Psoas muscle (tissue), 8 donors: ENCODE measurements around the gene LPAR1. TPM values are rescaled to one million over a fixed set of nuclear protein-coding genes. Genes with fewer than 3 reads are reported as not detected.

ENCODE experiments used
- ATAC-seq, 4 donors: fragments of 200-7000 bp; cut with Tn5 transposase; one replicate each; pipeline ENCODE4 v1.9.1; 2020; ENCODE audit warnings: moderate library complexity in 3 of 4, mild to moderate bottlenecking in 2 of 4
- DNase-seq, 2 donors: peaks; one replicate each; pipeline ENCODE4 v3.0.0-alpha.2; 2020
- H3K27ac ChIP-seq: fragments of 200-600 bp; one replicate; pipeline ENCODE4 v1.8.0; 2022
- H3K27me3 ChIP-seq, 3 donors: fragments of 200-600 bp in 1 of 3; one replicate each; pipeline versions ENCODE4 v1.6.1 to v1.8.0; 2013 to 2022; ENCODE audit warnings: low read length in 2 of 3, mild to moderate bottlenecking in 2 of 3, moderate library complexity in 1 of 3; ENCODE audit not compliant: insufficient read depth in 3 of 3
- H3K36me3 ChIP-seq, 2 donors: fragments of 200-600 bp in 1 of 2; one replicate each; pipeline versions ENCODE4 v1.6.1 to v1.8.0; 2013 to 2022; ENCODE audit warnings: low read depth in 1 of 2, mild to moderate bottlenecking in 1 of 2, moderate library complexity in 1 of 2; ENCODE audit not compliant: insufficient read depth in 1 of 2
- H3K4me1 ChIP-seq: fragments of 200-600 bp; one replicate; pipeline ENCODE4 v1.8.0; 2022
- H3K4me3 ChIP-seq: fragments of 200-600 bp; one replicate; pipeline ENCODE4 v1.8.0; 2022; ENCODE audit warnings: mild to moderate bottlenecking
- H3K9me3 ChIP-seq: fragments of 200-600 bp; one replicate; pipeline ENCODE4 v1.8.0; 2022
- CTCF ChIP-seq: fragments of 200-600 bp; IDR thresholded peaks from one replicate; pipeline ENCODE4 v1.8.0; 2022; ENCODE audit warnings: antibody characterized with exemption
- WGBS, 3 donors: extraction: QIAGEN DNeasy Blood & Tissue Kit; methylation state at CpG; one replicate each; pipeline versions ENCODE4 v1.1.6 to v1.1.7; 2013; 5-methylcytosine and 5-hydroxymethylcytosine counted together
- intact Hi-C, 2 donors: fragments of 100-400 bp; cut with DNase I; formaldehyde crosslinking; loops; one replicate each; pipeline versions ENCODE4 v1.11.0 to v1.14.2; 2022
- polyA plus RNA-seq, 3 donors: library from polyadenylated mRNA; stranded (reverse); fragments of 200-250 nt; gene quantifications; one replicate each; pipeline ENCODE4 v1.2.3, GENCODE V29; 2013
- total RNA-seq, 4 donors: library from RNA; stranded (reverse); fragmentation: NEBNext Ultra II Directional in 2 of 4; extraction: Animal tissue kit (Norgen Biotek cat#: 25700) in 2 of 4; gene quantifications; one replicate each; pipeline versions ENCODE4 v1.2.1 to v1.2.4, GENCODE V29; 2021 to 2023
- donor health status: healthy with polysubstance abuse.
- donor health status: DM: no; HTN: no; CAD: no; lungs with moderate emphysema.
- donor health status: Bipolar disorder and iron deficiency.
- donor health status: healthy.
- donor health status: DM: yes; HTN: yes; CAD: no.
- donor health status: DM: no; HTN: no; CAD: no.
- donor health status: DM: no; HTN: no; CAD: no.
- donor health status: DM: yes; HTN: yes; CAD: no.

Gene LPAR1
- total and polyA plus RNA-seq, 7 donors = 2.5 to 7.7 (median 4.7) TPM

DNA sequence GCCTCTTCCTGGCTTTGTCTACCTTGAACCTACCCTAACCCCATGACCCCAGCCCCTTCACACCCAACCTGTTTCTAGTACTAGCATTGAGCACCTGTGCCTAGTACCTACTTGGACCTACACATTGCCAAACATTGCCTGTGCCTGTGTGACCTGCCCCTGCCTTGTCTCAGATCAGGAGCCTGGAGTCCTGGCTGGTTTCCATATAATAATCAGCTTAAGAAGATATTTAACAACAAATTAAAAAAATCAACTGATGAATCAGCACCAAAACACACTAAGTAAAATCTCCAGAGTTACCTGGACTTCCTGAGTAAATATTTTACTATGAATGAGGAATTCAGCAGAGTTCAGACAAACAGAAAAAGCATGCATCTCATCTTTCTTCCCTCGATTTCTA is 17.7 kb downstream of the LPAR1 start:
- DNase-seq (no peak), ATAC-seq (no peak)
- intact Hi-C loops = no loop called here
- Histone ChIP-seq H3K4me3 (no peak overlapping the region), H3K9me3 (no peaks in the 10 kb centered on the region), H3K4me1 (no peaks in the 10 kb centered on the region), H3K36me3 (no peaks in the 10 kb centered on the region), H3K27me3 (no peaks in the 10 kb centered on the region), H3K27ac (no peak overlapping the region)
- no peak for TF ChIP-seq CTCF
- 70 to 81% (median 74%) methylated on average over 1 of the region's 1 CpG for WGBS, 3 donors

DNA sequence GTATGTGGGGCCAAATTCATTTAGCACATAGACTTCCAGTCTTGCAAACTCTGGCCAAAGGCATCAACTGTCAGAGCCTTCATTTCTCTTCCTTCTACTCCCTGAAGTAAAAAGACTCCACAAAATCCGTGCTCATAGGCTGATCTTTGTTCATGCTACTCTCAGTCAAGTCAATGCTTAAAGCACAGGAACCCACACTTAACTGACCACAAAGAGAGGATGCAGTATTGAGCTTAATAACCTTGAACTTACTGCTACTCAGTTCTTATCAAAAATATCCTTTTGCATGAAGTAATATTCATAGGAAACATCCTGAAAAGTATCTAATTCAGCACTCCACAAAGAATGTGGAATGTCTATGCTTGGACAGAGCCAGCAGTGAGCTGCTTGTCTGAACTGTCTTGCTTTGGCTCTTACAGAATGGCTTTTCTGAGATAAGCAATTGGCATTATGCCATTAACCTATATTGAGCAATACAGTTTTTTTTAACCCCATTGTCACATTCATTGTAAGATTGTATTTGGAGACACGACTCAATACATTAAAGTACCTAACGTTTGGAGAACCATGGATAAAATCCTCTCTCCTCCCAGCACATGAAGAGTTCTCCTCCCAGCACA is 21.7 kb downstream of the LPAR1 start:
- no peaks in the 10 kb centered on the region for H3K4me1 ChIP-seq
- intact Hi-C loops = no loop called here
- no peaks in the 10 kb centered on the region for H3K36me3 ChIP-seq
- 22 to 32% (median 32%) methylated on average over 3 of the region's 3 CpGs for WGBS, 3 donors
- no peaks in the 10 kb centered on the region for H3K9me3 ChIP-seq
- ATAC-seq = no peak
- no peak overlapping the region for H3K4me3 ChIP-seq
- DNase-seq = no peak
- no peak overlapping the region for H3K27ac ChIP-seq
- no peak for TF ChIP-seq CTCF
- H3K27me3 ChIP-seq = no peaks in the 10 kb centered on the region

- no peak for TF ChIP-seq CTCF
- no peaks in the 10 kb centered on the region for H3K4me1 ChIP-seq
- H3K27me3 ChIP-seq = no peaks in the 10 kb centered on the region
- DNase-seq (no peak), ATAC-seq (no peak)
- no peaks in the 10 kb centered on the region for H3K9me3 ChIP-seq
- H3K36me3 ChIP-seq = no peaks in the 10 kb centered on the region
- no peak overlapping the region for H3K27ac ChIP-seq
- no peak overlapping the region for H3K4me3 ChIP-seq
- intact Hi-C loops = no loop called here
- 9 to 26% (median 19%) methylated on average over 1 of the region's 1 CpG for WGBS, 3 donors
Measured at GRCh38 chr9:111016016-111016415, 22.3 kb downstream of the LPAR1 start.

DNA sequence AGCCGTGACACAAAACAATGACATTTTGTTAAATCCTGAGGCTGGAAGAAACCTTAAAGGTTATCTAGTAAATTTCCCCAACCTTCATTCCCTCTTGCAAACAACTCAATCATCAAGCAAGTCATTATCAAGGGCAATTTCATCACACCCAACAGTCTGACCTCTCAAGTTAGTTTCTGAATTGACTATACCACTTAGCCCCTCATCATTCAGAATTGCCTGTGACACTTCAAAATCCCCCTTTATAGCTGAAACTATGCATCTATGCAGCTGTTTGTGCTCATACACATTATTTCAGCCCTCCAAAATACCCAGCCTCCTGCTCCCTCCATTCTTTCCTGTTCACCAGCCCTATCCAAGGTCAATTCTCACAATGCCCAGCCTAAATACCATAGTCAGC is 24.6 kb downstream of the LPAR1 start:
- H3K4me3 ChIP-seq = no peak overlapping the region
- intact Hi-C loops = no loop called here
- H3K4me1 ChIP-seq = no peaks in the 10 kb centered on the region
- DNase-seq (no peak), ATAC-seq (no peak)
- no peak for TF ChIP-seq CTCF
- no peaks in the 10 kb centered on the region for H3K9me3 ChIP-seq
- 83 to 96% (median 89%) methylated on average over 1 of the region's 1 CpG for WGBS, 3 donors
- no peaks in the 10 kb centered on the region for H3K27me3 ChIP-seq
- H3K36me3 ChIP-seq = no peaks in the 10 kb centered on the region
- no peak overlapping the region for H3K27ac ChIP-seq

DNA sequence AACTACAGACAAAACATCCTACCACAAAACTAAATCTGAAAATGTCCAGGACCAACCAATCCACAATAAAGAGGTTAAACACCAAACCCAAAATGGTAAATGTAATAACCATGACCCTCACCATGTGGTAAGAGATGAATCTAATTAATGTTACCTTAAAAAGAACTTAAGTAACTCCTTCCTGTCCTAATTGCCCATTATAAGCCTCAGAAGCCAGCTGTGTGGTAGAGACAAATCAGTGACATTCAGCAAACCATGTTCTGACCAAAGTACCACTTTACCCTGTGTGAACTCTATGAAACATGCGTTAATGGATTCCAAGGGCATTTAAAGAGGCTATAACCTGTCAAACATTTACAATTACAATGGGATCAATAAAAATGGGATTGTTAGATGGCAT is 25.0 kb downstream of the LPAR1 start:
- ATAC-seq (no peak), DNase-seq (no peak)
- TF ChIP-seq CTCF = no peak
- H3K9me3 ChIP-seq = no peaks in the 10 kb centered on the region
- WGBS, 3 donors = 34 to 58% (median 41%) methylated on average over 1 of the region's 1 CpG
- H3K4me1 ChIP-seq = no peaks in the 10 kb centered on the region
- no peaks in the 10 kb centered on the region for H3K36me3 ChIP-seq
- H3K27me3 ChIP-seq = no peaks in the 10 kb centered on the region
- H3K27ac ChIP-seq = no peak overlapping the region
- intact Hi-C loops = no loop called here
- H3K4me3 ChIP-seq = no peak overlapping the region
